HEK293T (cell line): ENCODE results near the gene ERN1.

Experiments used
- BHLHE40 ChIP-seq: fragments of 450-650 bp; IDR thresholded peaks from 2 replicates; pipeline ENCODE4 v1.6.1; 2016; ENCODE audit warnings: mild to moderate bottlenecking, moderate library complexity, borderline replicate concordance
- FOXA1 ChIP-seq: fragments of 450-650 bp; IDR thresholded peaks from 2 replicates; pipeline ENCODE4 v1.6.1; 2016; ENCODE audit warnings: mild to moderate bottlenecking
- NFRKB ChIP-seq: fragments of 450-650 bp; IDR thresholded peaks from 2 replicates; pipeline ENCODE4 v1.6.1; 2016; ENCODE audit warnings: mild to moderate bottlenecking, moderate library complexity
- SP1 ChIP-seq: fragments of 450-650 bp; IDR thresholded peaks from 2 replicates; pipeline ENCODE4 v1.6.1; 2017
- TARDBP ChIP-seq: fragments of 450-650 bp; IDR thresholded peaks from 2 replicates; pipeline ENCODE4 v1.6.1; 2016

DNA sequence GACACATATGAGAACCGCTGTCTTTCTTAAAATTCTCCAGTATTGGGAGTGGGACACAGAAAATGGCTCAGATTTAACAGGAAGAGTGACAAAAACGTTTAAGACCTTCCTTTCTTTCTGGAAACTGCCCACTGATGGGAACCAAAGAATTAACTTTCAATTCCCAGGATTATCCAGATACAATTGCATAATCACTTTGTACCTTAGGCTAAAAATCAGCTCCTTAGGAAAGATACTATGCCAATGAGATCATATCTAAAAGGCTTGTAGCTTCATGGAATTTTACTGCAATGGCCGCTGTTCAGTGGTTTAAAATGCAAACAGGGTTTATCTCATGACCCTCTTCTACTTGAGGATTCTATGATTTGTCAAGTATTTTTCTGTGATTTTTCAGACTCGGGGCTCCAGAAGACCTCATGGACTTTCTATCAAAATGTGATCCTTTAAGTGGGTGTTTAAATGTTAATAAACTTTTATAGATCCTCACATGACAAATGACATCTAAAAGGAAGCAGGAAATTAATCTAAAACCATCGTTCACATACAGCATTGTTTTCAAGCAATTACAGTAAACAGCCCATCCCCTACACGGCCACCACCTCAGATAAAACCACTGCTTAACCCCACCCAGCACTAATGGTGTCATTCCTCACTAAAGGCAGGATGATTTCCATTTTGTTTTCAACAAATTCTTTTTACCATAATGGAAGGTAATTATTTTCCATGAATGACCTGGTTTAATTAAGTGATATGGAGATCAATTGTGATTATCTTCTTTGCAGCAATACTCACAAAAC, 31.6 kb upstream of the ERN1 start:
- no peak for TF ChIP-seq BHLHE40
- no peak for TF ChIP-seq FOXA1
- TF ChIP-seq SP1 = no peak
- no peak for TF ChIP-seq TARDBP
- TF ChIP-seq NFRKB = no peak
